Myocyte (in vitro differentiated cells): ENCODE results near the gene RPA3. TPM values are rescaled to one million over a fixed set of nuclear protein-coding genes. Genes with fewer than 3 reads are reported as not detected.

ENCODE experiments used
- DNase-seq: peaks from one replicate; pipeline ENCODE4 v3.0.0-alpha.2; 2012; ENCODE audit warnings: low read depth
- polyA plus RNA-seq: library from polyadenylated mRNA; unstranded; fragments of >200 nt; gene quantifications from one replicate; pipeline ENCODE4 v1.2.1, GENCODE V29; 2012; ENCODE audit warnings: missing spikeins
- total RNA-seq: library from RNA; depleted of rRNA; stranded (reverse); fragments of >200 nt; gene quantifications from 2 replicates; pipeline ENCODE4 v1.2.3, GENCODE V29; 2014

The RPA3 gene
- total RNA-seq: 16.9 and 17.7 TPM in 2 replicates
- 33.2 TPM for polyA plus RNA-seq

GRCh38 chr7:7718492-7718891, at the start of gene RPA3:
Gene RPA3, minus strand, starts transcription at chr7:7718607. Its CDS starts 78,189 bp downstream, at chr7:7640418.
- no peak for DNase-seq

- DNase-seq: no peak
Observed at GRCh38 chr7:7766671-7767070, 48.3 kb upstream of the RPA3 start.

- DNase-seq: no peak
Observed at GRCh38 chr7:7765422-7765821, 47.0 kb upstream of the RPA3 start.

- no peak for DNase-seq
Observed at GRCh38 chr7:7764520-7765396, 46.4 kb upstream of the RPA3 start.

- peak; percentile 37 for DNase-seq
Observed at GRCh38 chr7:7761974-7762779, 43.8 kb upstream of the RPA3 start.

GRCh38 chr7:7761340-7761973, 43.0 kb upstream of the RPA3 start:
- DNase-seq: peak; percentile 84

GRCh38 chr7:7757576-7757975, 39.2 kb upstream of the RPA3 start:
- DNase-seq: no peak

- no peak for DNase-seq
Observed at GRCh38 chr7:7756577-7756976, 38.2 kb upstream of the RPA3 start.

GRCh38 chr7:7751243-7752092, 33.1 kb upstream of the RPA3 start:
- no peak for DNase-seq

- DNase-seq: no peak
Observed at GRCh38 chr7:7750571-7751242, 32.3 kb upstream of the RPA3 start.

GRCh38 chr7:7746458-7746857, 28.1 kb upstream of the RPA3 start:
- no peak for DNase-seq

- DNase-seq: no peak
Observed at GRCh38 chr7:7745966-7746365, 27.6 kb upstream of the RPA3 start.

- no peak for DNase-seq
Observed at GRCh38 chr7:7745258-7745657, 26.9 kb upstream of the RPA3 start.

GRCh38 chr7:7742223-7742622, 23.8 kb upstream of the RPA3 start:
- DNase-seq: no peak

GRCh38 chr7:7740037-7740355, 21.6 kb upstream of the RPA3 start:
- no peak for DNase-seq

- DNase-seq: no peak
Observed at GRCh38 chr7:7739204-7740036, 21.0 kb upstream of the RPA3 start.

- no peak for DNase-seq
Observed at GRCh38 chr7:7738622-7739021, 20.2 kb upstream of the RPA3 start.

- no peak for DNase-seq
Observed at GRCh38 chr7:7738177-7738576, 19.8 kb upstream of the RPA3 start.

- no peak for DNase-seq
Observed at GRCh38 chr7:7737674-7738073, 19.3 kb upstream of the RPA3 start.

- DNase-seq: peak; percentile 72
Observed at GRCh38 chr7:7736671-7737070, 18.3 kb upstream of the RPA3 start.
